Activated CD8-positive, alpha-beta memory T cell treated with anti-CD3 and anti-CD28 coated beads, Interleukin-2, amount 50 U/mL, for 1 hour (primary cell): ENCODE data around the gene ASPM.
A peak's percentile ranks its signal among the peaks of the same experiment; 100 is the strongest.

Source experiments
- DNase-seq: peaks from one replicate; pipeline ENCODE4 v3.0.0-alpha.2; 2020; ENCODE audit errors: extremely low read depth

The ASPM gene, protein sequence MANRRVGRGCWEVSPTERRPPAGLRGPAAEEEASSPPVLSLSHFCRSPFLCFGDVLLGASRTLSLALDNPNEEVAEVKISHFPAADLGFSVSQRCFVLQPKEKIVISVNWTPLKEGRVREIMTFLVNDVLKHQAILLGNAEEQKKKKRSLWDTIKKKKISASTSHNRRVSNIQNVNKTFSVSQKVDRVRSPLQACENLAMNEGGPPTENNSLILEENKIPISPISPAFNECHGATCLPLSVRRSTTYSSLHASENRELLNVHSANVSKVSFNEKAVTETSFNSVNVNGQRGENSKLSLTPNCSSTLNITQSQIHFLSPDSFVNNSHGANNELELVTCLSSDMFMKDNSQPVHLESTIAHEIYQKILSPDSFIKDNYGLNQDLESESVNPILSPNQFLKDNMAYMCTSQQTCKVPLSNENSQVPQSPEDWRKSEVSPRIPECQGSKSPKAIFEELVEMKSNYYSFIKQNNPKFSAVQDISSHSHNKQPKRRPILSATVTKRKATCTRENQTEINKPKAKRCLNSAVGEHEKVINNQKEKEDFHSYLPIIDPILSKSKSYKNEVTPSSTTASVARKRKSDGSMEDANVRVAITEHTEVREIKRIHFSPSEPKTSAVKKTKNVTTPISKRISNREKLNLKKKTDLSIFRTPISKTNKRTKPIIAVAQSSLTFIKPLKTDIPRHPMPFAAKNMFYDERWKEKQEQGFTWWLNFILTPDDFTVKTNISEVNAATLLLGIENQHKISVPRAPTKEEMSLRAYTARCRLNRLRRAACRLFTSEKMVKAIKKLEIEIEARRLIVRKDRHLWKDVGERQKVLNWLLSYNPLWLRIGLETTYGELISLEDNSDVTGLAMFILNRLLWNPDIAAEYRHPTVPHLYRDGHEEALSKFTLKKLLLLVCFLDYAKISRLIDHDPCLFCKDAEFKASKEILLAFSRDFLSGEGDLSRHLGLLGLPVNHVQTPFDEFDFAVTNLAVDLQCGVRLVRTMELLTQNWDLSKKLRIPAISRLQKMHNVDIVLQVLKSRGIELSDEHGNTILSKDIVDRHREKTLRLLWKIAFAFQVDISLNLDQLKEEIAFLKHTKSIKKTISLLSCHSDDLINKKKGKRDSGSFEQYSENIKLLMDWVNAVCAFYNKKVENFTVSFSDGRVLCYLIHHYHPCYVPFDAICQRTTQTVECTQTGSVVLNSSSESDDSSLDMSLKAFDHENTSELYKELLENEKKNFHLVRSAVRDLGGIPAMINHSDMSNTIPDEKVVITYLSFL (N-terminal part only)

DNA sequence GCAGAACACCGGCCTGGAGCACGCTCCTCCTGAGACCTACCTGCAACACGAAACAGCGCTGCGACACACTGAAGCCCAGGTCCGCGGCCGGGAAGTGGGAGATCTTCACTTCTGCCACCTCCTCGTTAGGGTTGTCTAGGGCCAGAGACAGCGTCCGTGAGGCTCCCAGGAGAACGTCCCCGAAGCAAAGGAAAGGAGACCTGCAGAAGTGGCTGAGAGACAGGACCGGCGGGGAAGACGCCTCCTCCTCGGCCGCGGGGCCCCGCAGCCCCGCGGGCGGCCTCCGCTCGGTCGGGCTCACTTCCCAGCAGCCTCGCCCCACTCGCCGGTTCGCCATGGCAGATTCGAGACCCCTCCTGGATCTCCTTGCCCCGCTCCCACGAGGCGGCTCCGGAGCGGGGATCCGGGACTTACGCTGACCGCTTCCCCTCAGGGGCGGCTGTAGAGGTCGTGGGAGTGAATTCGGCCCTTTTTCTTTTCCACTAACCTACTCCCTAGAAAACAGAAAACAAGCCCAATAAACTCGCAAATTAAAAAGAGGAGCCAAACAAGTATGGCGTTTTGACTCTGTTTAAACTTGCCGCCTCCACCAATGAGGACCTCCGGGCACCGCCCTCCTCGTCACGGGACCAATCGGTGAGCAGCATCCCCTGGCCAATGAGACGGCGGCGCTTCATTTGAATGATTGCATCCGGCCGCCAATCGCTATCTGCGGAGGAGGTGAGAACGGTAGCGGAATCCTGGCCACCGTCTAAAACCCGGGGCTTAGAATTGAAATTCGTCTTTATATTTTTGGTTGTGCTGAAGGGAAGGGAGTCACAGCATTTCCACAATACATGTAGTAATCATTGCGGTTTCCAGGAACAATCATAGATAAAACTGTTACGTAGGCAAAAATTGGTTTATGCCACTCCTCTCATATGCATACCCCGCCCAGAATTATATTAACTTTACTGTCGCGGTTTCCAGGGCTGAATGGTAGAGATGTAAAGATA lies at the start of gene ASPM:
ASPM (minus strand) TSS at position 569 of the 995 bp plus-strand sequence; CDS start at position 337, 232 bp downstream.
- peak; percentile 88 for DNase-seq

- DNase-seq, result no peak
Measured at GRCh38 chr1:197195100-197195499, 48.6 kb upstream of the ASPM start.

DNA sequence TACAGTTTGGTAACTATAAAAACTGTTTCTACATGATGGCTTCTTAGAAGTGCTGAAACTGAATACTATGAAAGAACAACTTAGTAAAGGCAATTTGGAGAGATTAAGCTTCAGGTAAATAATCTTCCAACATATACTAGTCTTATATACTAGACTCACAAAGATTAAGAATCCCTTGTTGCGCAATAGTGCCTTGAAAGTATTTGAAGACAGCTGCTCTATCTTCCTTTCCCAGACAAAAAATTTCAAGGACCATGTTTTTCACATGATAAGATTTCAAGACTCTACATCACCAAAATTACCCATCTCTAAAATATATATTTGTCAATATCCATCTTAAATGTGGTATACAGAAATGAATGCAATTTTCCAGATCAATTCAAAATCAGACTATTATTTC lies 37.7 kb upstream of the ASPM start:
- DNase-seq, result no peak

DNA sequence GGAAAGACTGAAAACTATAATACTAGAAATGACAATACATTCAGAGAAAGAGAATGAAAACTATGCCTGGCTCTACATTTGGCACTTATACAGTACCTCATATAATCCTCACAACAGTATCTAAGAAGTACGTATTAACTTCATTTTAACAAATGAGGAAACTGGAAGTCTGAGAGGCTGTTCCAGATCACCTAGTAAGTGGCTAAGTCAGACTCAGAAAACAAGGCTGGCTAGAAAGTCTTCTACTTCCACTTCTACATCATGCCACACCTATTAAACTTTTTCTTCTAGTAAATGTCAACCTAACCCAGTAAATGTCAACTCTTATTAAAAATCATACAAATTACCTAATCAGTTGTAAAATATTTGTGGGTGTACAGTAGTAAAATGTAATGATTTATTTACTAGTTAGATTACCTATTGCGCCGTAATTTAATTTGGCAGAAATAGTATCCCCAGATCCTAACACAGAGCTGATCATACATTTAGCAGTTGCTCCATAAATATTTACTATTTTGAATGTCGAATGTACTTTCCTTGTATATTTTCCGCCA lies 36.8 kb upstream of the ASPM start:
- no peak for DNase-seq

DNA sequence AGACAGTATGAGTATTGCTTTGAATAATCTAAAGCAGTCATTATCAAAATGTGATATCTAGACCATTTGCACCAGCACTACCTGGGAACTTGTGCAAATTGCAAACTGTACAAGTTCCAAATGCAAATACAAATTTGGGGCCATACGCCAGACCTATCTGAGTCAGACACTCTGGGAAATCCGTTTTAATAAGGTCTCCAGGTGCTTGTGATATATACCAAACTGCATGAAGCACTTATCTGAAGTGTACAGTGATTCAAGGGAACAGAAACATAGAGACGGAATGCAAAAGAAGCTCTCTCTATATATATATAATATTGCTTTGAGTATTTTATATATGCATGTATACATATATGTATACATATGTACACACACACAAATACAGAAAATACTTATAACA lies 36.2 kb upstream of the ASPM start:
- no peak for DNase-seq

DNA sequence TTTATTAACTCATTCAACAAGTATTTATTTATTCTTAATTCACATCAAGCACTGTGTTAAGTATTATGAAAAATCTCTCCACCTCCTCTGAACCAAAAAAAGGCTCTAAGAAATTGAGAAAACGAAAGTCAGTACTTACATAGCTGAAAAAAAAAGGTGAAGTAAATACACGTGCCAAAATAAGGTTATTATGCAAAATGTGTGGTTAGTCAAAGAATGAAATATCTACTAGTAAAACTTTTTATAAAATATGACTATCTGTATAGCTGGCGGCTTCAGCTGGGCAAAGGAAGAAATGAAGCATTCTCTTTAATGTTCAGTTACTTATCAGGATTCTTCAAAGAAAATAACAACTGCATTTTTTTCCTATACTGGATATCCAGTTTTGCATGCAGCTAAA lies 35.5 kb upstream of the ASPM start:
- no peak for DNase-seq

DNA sequence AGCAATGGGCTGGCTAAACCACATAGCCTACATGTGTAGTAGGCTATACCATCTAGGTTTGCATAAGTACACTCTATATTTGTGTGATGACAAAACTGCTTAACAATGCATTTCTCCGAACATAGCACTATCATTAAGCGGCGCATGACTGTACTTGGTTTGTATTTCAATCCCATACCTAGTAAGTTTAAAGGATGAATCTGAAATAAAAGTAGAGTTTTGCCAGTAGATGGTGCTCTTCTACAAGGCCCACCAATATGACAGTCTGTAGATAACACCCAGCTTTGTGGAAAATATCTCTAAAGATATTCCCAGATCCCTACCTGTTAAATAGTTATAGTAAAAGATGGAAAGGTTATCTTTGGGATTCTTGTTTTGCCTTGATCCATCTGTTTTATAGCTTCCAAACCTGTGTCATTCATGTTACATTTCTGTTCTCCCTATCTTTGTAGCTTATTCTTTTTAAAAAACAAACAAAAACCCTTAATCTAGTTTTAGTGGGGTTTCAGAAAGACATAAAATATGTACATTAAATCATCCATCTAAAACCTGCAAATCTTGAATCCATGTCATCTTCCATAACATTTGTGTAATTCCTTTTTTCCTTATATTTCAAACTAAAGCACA lies 33.9 kb upstream of the ASPM start:
- DNase-seq, result no peak

DNA sequence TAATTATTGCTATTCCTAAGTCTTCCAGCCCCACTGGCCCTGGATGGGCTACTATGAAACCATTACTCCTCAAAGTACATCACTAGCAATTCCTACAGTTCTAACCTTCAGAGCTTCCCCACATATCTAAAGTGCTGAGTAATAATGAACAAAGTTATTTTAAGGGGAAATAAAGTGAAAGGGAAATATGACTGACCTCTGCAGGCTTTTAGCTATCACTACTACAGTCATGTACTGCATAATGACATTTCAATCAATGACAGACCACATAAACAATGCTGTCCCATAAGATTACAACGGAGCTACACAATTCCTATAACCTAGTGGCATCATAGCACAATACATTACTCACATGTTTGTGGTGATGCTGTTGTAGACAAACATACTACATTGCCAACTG lies 32.5 kb upstream of the ASPM start:
- DNase-seq, result no peak

DNA sequence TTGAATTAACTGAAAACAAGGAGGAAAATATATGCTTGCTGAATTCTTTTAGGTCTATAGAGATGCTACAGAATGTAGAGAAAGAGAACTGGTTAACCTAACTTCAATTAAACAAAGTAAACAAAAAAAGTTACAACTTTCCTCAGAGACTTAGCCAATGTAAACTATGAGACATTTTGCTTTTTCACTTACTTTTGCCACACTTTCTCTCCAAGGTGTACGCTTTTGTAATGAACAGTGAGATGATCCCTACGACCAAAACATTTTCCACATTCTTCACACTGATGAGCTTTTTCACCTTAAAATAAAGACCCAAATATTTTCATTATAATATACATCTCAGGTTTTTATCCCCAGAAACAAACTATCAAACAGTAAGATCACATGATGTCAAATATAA lies 28.3 kb upstream of the ASPM start:
- DNase-seq, result no peak

DNA sequence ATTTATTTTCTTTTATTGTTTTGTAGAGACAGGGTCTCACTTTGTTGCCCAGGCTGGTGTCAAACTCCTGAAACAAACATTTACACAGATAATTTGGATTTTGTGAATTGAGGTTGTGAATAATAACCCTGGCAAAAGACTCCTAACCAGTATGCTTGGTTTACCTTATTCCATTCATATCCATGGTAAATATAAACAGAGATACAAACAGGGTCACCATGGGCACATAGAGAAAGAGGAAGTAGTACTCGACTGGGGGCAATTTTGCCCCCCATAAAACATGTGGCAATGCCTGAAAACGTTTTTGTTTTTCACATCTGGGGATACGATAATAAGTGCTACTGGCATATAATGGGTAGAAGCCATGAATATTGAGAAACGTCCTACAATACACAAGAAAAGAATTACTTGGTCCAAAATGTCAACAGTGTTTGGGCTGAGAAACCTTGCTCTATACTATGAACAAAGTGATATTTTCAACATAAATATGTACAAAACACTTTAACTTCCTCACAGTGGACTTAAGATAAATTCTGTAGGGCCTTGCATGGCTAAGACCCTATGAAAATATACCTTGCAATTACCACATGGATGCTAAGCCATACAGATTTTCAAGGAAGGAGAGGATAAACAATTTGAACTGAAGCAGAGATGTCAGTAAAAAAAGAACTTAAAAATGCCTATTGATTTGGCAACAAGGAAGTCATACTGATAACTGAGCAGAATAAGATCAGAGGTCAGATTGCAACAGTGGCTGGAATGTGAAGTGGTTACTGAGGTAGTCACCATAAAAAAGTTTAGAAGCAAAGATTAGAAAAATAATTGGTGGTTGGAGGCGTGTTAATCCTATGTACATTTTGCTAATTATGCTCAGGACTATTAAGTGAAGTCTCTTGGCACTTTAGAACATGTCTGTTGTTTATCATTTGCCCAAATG lies 27.4 kb upstream of the ASPM start:
- no peak for DNase-seq

DNA sequence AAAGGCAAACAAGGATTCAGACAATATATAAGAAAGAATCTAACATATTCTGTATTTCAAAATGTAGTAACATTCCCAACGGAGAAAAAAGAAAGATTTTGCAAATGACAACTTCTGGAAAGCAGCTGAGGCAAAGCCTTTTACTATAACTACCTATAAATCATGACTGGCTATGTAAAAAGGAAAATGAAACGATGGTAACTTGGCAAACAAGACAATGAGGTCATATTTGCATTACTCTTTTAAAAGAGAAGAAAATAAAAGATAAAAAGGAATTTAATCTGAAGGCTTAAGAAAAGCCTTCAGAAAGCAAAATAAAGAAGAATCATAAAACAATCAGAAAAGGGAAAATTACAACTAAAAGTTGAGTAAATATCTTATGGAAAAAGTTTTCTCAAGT lies 25.1 kb upstream of the ASPM start:
- no peak for DNase-seq

- DNase-seq, result no peak
Measured at GRCh38 chr1:197170538-197170937, 24.1 kb upstream of the ASPM start.

DNA sequence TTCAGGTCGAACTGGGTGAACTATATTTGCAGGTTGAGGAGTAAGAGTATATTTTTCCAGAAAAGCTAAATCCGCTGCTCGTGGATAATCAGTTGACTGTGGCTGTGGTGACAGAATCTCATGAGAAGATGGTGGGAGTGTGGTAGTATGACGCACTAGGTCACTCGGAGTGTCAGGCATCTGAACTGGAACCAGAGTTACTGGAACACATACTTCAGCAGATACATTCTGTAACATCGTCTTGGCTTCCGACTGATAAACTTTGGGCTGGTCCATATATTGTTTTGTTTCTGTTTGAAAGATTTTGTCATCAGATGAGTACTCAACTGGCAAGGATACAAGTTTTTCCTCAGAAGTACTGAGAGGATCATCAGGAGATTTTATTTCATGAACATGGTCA lies 13.0 kb upstream of the ASPM start:
- no peak for DNase-seq

DNA sequence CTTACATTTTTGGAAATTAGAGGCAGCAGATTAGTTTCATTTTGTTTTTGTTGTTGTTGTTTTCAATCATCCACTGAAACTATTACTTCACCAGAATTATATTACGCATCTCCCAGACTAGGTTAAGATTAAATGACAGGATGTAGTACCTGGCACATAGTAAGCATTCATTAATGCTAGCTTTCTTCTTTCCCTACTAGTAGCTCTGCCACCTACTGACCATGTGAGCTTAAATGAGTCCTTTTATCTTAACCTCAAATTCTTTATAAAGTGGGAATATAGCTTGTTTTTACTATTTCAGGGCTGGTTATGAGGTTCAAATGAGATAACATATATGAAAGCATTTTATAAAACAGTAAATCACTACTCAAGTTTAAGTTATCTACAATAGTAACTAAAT lies 10.2 kb upstream of the ASPM start:
- DNase-seq, result no peak

- DNase-seq, result no peak
Measured at GRCh38 chr1:197152662-197153061, 6.2 kb upstream of the ASPM start.

GRCh38 chr1:197151185-197151584 lies 4.7 kb upstream of the ASPM start:
- no peak for DNase-seq

DNA sequence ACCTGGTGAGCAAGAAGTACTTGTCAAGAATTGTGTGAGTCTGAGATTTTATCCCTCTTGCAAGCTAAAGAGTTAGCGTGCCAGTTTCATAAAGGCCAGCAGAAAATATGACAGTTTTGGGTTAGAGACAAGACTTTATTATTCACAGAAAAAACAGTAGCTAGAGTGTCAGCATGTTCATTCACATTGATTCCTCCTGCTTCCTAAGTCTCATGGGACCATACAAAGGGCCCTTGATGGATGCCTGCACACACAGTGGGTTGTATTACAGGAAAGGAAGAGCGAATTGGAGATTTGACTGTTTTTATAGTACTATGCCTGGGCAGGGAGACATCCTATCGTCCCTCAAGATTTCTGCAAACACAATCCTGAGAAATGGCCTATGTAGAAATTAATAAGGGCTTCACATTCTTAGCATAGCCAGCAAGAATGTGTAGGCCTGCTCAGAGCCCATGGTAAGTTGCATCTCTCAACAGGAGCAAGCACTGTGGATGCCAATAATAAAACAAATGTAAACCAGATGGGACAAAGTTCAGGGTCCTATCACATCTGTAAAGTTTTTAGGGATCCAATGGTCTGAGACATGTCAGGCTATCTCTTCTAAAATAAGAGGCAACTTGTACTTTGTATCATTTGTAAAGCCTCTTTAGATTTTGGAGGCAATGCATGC lies 4.0 kb upstream of the ASPM start:
- no peak for DNase-seq

- no peak for DNase-seq
Measured at GRCh38 chr1:197149340-197149739, 2.9 kb upstream of the ASPM start.
